GM12878 (cell line): ENCODE measurements around the gene MUC21. TPM values are rescaled to one million over a fixed set of nuclear protein-coding genes. Genes with fewer than 3 reads are reported as not detected.

ENCODE experiments used
- ATAC-seq: fragments of 200-7000 bp; cut with Tn5 transposase; 3 replicates; pipeline ENCODE4 v1.9.1; 2020; ENCODE audit warnings: mild to moderate bottlenecking, moderate library complexity
- BruUV-seq: library from RNA; stranded (reverse); fragments of 400-500 nt; replicated peaks from 2 replicates; lab custom pipeline; 2021; lab: Mats Ljungman, UMichigan
- CTCF ChIA-PET: fragments of 300-600 bp; sonication (Branson Sonifier 250); formaldehyde crosslinking; extraction: SDS; loops from one replicate; lab custom pipeline; 2021; ENCODE audit warnings: inconsistent platforms; lab: Yijun Ruan, JAX
- POLR2A ChIA-PET: fragments of 350-600 bp; formaldehyde crosslinking; extraction: SDS; loops from one replicate; lab custom pipeline; 2021; ENCODE audit warnings: inconsistent platforms; lab: Charles Lee
- RAD21 ChIA-PET: fragments of 300-600 bp; sonication (Branson Sonifier 250); formaldehyde crosslinking; loops from one replicate; lab custom pipeline; 2023; ENCODE audit warnings: antibody characterized with exemption; ENCODE audit not compliant: unreplicated experiment; lab: Charles Lee
- SMC1A ChIA-PET: fragments of 300-600 bp; sonication (Branson Sonifier 250); formaldehyde crosslinking; loops from one replicate; lab custom pipeline; 2023; ENCODE audit not compliant: unreplicated experiment, uncharacterized antibody; lab: Charles Lee
- DNase-seq: peaks from one replicate; pipeline ENCODE4 v3.0.0-alpha.2; 2011; ENCODE audit warnings: low read depth, low spot score
- FAIRE-seq: peaks from 3 replicates; lab custom pipeline; 2011; peaks lifted over from hg19 to GRCh38; lab: Jason Lieb, UNC
- H2AFZ ChIP-seq: 2 replicates; pipeline ENCODE4 v1.6.0; 2011; ENCODE audit warnings: low read depth, low read length, control low read depth; ENCODE audit not compliant: control insufficient read depth
- H3K27ac ChIP-seq: 2 replicates; pipeline ENCODE4 v1.5.1; 2011; ENCODE audit warnings: control low read depth; ENCODE audit not compliant: control insufficient read depth, insufficient read depth
- H3K27me3 ChIP-seq, 2 experiments: replicated peaks in 1 of 2; 2 replicates each; pipeline versions ENCODE4 v1.6.0 to v1.6.1; 2011; ENCODE audit warnings: low read length in 1 of 2; ENCODE audit not compliant: control insufficient read depth in 2 of 2, insufficient read depth in 2 of 2
- H3K36me3 ChIP-seq, 2 experiments: 2 replicates each; pipeline ENCODE4 v1.5.1; 2011; ENCODE audit warnings: low read length in 1 of 2; ENCODE audit not compliant: control insufficient read depth in 2 of 2, insufficient read depth in 2 of 2
- H3K4me1 ChIP-seq: 2 replicates; pipeline ENCODE4 v1.6.1; 2011; ENCODE audit warnings: mild to moderate bottlenecking, low read length, moderate library complexity, mixed read lengths; ENCODE audit not compliant: control insufficient read depth, insufficient read depth
- H3K4me2 ChIP-seq: 2 replicates; pipeline ENCODE4 v1.6.0; 2011; ENCODE audit warnings: control low read depth; ENCODE audit not compliant: control insufficient read depth, insufficient read depth
- H3K4me3 ChIP-seq: fragments of 200-600 bp; sonication (generic); 2 replicates; pipeline ENCODE4 v1.5.1; 2016
- H3K79me2 ChIP-seq: 2 replicates; pipeline ENCODE4 v1.6.0; 2011; ENCODE audit warnings: low read length; ENCODE audit not compliant: control insufficient read depth, insufficient read depth
- H3K9ac ChIP-seq: 2 replicates; pipeline ENCODE4 v1.8.0; 2011; ENCODE audit warnings: low read length, control low read depth, mixed read lengths; ENCODE audit not compliant: control insufficient read depth, insufficient read depth
- H3K9me3 ChIP-seq: replicated peaks from 3 replicates; pipeline ENCODE4 v1.5.1; 2011; ENCODE audit warnings: mild to moderate bottlenecking, low read length; ENCODE audit not compliant: control insufficient read depth, insufficient read depth
- H4K20me1 ChIP-seq: 2 replicates; pipeline ENCODE4 v1.6.0; 2011; ENCODE audit not compliant: control insufficient read depth, insufficient read depth
- CBFB ChIP-seq: IDR thresholded peaks from 2 replicates; pipeline ENCODE4 v1.6.1; 2016; ENCODE audit warnings: antibody characterized with exemption, low read depth
- CHD1 ChIP-seq: IDR thresholded peaks from 2 replicates; pipeline ENCODE4 v1.6.1; 2012; ENCODE audit warnings: low read depth, low read length, improper control_type of control experiment
- CREM ChIP-seq: IDR thresholded peaks from 2 replicates; pipeline ENCODE4 v1.6.1; 2014; ENCODE audit warnings: antibody characterized with exemption, low read depth
- EED ChIP-seq: sonication (generic); IDR thresholded peaks from 2 replicates; pipeline ENCODE4 v1.6.1; 2016; ENCODE audit warnings: antibody characterized with exemption, low read depth
- ESRRA ChIP-seq: IDR thresholded peaks from 2 replicates; pipeline ENCODE4 v1.6.1; 2012; ENCODE audit warnings: mild to moderate bottlenecking, low read length, improper control_type of control experiment
- FOXM1 ChIP-seq: IDR thresholded peaks from 2 replicates; pipeline ENCODE4 v1.6.1; 2012; ENCODE audit warnings: low read depth, mild to moderate bottlenecking, inconsistent platforms, low read length, moderate library complexity
- IKZF2 ChIP-seq, 2 experiments: fragments of 450-650 bp; IDR thresholded peaks; 2 replicates each; pipeline ENCODE4 v1.6.1; 2017; ENCODE audit warnings: mild to moderate bottlenecking in 2 of 2, moderate library complexity in 2 of 2
- MTA3 ChIP-seq: IDR thresholded peaks from 2 replicates; pipeline ENCODE4 v1.6.1; 2012; ENCODE audit warnings: low read length, inconsistent platforms, borderline replicate concordance
- PML ChIP-seq: IDR thresholded peaks from 2 replicates; pipeline ENCODE4 v1.6.1; 2012; ENCODE audit warnings: low read length, inconsistent platforms
- RAD21 ChIP-seq: IDR thresholded peaks from 2 replicates; pipeline ENCODE4 v1.6.1; 2011; ENCODE audit warnings: mild to moderate bottlenecking, low read depth, low read length, moderate library complexity; ENCODE audit not compliant: insufficient read depth
- RUNX3 ChIP-seq: IDR thresholded peaks from 2 replicates; pipeline ENCODE4 v1.6.1; 2012; ENCODE audit warnings: low read length, inconsistent platforms
- WGBS: methylation state at CpG from one replicate; pipeline ENCODE4 v1.1.6; 2016; ENCODE audit warnings: low lambda C conversion rate; ENCODE audit not compliant: insufficient replicate concordance, insufficient coverage; ENCODE audit errors: missing lambda C conversion rate; 5-methylcytosine and 5-hydroxymethylcytosine counted together
- in situ Hi-C: fragments of 300-500 bp; cut with MboI; formaldehyde crosslinking; loops from 9 replicates; pipeline ENCODE4 v1.14.3; 2018; ENCODE audit warnings: mixed read lengths
- intact Hi-C: fragments of 100-400 bp; cut with micrococcal nuclease; formaldehyde crosslinking; loops from one replicate; pipeline ENCODE4 v1.14.2; 2022; ENCODE audit not compliant: unreplicated experiment
- polyA plus RNA-seq, 11 experiments: library from polyadenylated mRNA; depleted of rRNA in 4 of 11; unstranded in 6 of 11; stranded (reverse) in 5 of 11; fragments of >200 nt; fragmentation: Nextera tagmentation in 4 of 11; fragmentation: Illumina TruSeq in 1 of 11; extraction: Ambion mirVana in 4 of 11; extraction: Trizol in 1 of 11; gene quantifications; 1 replicate in 1 of 11; 2 replicates in 10 of 11; pipeline versions ENCODE4 v1.2.1 to v1.2.3, GENCODE V29; 2011 to 2016; ENCODE audit warnings: inconsistent platforms in 2 of 11, missing spikeins in 2 of 11, low read depth in 1 of 11
- total RNA-seq, 4 experiments: library from RNA; depleted of rRNA in 3 of 4; stranded (reverse); fragments of >200 nt in 3 of 4; fragmentation: Illumina TruSeq in 1 of 4; extraction: Trizol in 1 of 4; gene quantifications; 2 replicates each; pipeline versions ENCODE4 v1.2.1 to v1.2.3, GENCODE V29; 2013 to 2021
- TF ChIP-seq, protein P1 (sequence below): IDR thresholded peaks from 2 replicates; pipeline ENCODE4 v1.6.1; 2012; ENCODE audit warnings: low read length, inconsistent platforms
- TF ChIP-seq, protein P2 (sequence below), 3 experiments: IDR thresholded peaks in 2 of 3; conservative IDR thresholded peaks in 1 of 3; 2 replicates each; pipeline ENCODE4 v1.5.1; 2011; ENCODE audit warnings: low read depth in 3 of 3, low read length in 3 of 3, mild to moderate bottlenecking in 3 of 3, control low read depth in 2 of 3, moderate library complexity in 2 of 3, inconsistent platforms in 1 of 3, mixed read lengths in 1 of 3; ENCODE audit not compliant: control insufficient read depth in 2 of 3, insufficient read depth in 1 of 3; ENCODE audit errors: extremely low read depth in 1 of 3
- TF ChIP-seq, protein P3 (sequence below): fragments of 450-650 bp; IDR thresholded peaks from 2 replicates; pipeline ENCODE4 v1.6.1; 2017; ENCODE audit warnings: borderline replicate concordance
- TF ChIP-seq, protein P4 (sequence below): fragments of 450-650 bp; IDR thresholded peaks from 2 replicates; pipeline ENCODE4 v1.6.1; 2016; ENCODE audit warnings: mild to moderate bottlenecking

Gene MUC21
- total and polyA plus RNA-seq, 10 of the 15 experiments (the other 5 are each of a cell fraction or from before 2014, with no cell fraction given), result 0.02 TPM; not detected in 9

DNA sequence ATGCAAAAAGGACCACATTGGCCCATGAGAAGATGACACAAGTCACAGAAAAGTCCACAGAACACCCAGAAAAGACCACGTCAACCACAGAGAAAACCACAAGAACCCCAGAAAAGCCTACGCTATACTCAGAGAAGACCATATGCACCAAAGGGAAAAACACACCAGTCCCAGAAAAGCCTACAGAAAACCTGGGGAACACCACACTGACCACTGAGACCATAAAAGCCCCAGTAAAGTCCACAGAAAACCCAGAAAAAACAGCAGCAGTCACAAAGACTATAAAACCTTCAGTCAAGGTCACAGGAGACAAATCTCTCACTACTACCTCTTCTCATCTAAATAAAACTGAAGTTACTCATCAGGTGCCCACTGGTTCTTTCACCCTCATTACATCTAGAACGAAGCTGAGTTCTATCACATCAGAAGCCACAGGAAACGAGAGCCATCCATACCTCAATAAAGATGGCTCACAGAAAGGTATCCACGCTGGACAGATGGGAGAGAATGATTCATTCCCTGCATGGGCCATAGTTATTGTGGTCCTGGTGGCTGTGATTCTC is 31.5 kb upstream of the MUC21 start:
- FAIRE-seq (no peak), DNase-seq (peak; percentile 37), ATAC-seq (0 out of 3 replicates have a peak, but pooled peaks have one; percentile 6)
- Histone ChIP-seq H3K9me3 (peaks cover 2% of the 10 kb centered on the region; the same call in 2 of the 3 replicates), H3K4me3 (no peak overlapping the region), H3K4me1 (peaks cover 21% of the 10 kb centered on the region), H2AFZ (no peak overlapping the region), H3K79me2 (no peaks in the 10 kb centered on the region), H3K27me3 (no peaks in the 10 kb centered on the region), H3K36me3 (no peaks in the 10 kb centered on the region), H3K4me2 (no peak overlapping the region), H3K9ac (no peak overlapping the region), H3K27ac (no peak overlapping the region), H4K20me1 (no peaks in the 10 kb centered on the region)
- RAD21 ChIA-PET, result no interaction called here
- POLR2A ChIA-PET, result interaction anchor here (0.5 kb wide), 1 partner anchor 1179 kb away, joined by 6 read pairs; no protein-coding TSS in a partner anchor
- SMC1A ChIA-PET, result no interaction called here
- in situ Hi-C loops, result no loop called here
- no TSS peak for BruUV-seq
- intact Hi-C loops, result no loop called here
- WGBS, result 0% methylated on average over 5 of the region's 5 CpGs
- CTCF ChIA-PET, result interaction anchor here (1.2 kb wide), 1 partner anchor 119 kb away, joined by 3 read pairs; no protein-coding TSS in a partner anchor
- TF ChIP-seq IKZF2 (IDR thresholded peaks at IDR 0.05), result peak in 1 of 2 experiments; percentile 47; a peak in 1 of 4 replicates
- TF ChIP-seq, protein P1, sequence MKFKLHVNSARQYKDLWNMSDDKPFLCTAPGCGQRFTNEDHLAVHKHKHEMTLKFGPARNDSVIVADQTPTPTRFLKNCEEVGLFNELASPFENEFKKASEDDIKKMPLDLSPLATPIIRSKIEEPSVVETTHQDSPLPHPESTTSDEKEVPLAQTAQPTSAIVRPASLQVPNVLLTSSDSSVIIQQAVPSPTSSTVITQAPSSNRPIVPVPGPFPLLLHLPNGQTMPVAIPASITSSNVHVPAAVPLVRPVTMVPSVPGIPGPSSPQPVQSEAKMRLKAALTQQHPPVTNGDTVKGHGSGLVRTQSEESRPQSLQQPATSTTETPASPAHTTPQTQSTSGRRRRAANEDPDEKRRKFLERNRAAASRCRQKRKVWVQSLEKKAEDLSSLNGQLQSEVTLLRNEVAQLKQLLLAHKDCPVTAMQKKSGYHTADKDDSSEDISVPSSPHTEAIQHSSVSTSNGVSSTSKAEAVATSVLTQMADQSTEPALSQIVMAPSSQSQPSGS, result peak; percentile 56; the same call in 1 of the 2 replicates
- TF ChIP-seq, protein P2, sequence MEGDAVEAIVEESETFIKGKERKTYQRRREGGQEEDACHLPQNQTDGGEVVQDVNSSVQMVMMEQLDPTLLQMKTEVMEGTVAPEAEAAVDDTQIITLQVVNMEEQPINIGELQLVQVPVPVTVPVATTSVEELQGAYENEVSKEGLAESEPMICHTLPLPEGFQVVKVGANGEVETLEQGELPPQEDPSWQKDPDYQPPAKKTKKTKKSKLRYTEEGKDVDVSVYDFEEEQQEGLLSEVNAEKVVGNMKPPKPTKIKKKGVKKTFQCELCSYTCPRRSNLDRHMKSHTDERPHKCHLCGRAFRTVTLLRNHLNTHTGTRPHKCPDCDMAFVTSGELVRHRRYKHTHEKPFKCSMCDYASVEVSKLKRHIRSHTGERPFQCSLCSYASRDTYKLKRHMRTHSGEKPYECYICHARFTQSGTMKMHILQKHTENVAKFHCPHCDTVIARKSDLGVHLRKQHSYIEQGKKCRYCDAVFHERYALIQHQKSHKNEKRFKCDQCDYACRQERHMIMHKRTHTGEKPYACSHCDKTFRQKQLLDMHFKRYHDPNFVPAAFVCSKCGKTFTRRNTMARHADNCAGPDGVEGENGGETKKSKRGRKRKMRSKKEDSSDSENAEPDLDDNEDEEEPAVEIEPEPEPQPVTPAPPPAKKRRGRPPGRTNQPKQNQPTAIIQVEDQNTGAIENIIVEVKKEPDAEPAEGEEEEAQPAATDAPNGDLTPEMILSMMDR (IDR thresholded peaks at IDR 0.05 in 2 of 3, conservative IDR thresholded peaks at IDR 0.05 in 1 of 3; ENCODE audit: control insufficient read depth in 2 of 3, extremely low read depth in 1 of 3, insufficient read depth in 1 of 3, low read depth in 3 of 3, low read length in 3 of 3), result no peak
- no peak for TF ChIP-seq CHD1
- TF ChIP-seq CREM, result peak; percentile 19; the same call in 1 of the 2 replicates
- TF ChIP-seq, protein P3, sequence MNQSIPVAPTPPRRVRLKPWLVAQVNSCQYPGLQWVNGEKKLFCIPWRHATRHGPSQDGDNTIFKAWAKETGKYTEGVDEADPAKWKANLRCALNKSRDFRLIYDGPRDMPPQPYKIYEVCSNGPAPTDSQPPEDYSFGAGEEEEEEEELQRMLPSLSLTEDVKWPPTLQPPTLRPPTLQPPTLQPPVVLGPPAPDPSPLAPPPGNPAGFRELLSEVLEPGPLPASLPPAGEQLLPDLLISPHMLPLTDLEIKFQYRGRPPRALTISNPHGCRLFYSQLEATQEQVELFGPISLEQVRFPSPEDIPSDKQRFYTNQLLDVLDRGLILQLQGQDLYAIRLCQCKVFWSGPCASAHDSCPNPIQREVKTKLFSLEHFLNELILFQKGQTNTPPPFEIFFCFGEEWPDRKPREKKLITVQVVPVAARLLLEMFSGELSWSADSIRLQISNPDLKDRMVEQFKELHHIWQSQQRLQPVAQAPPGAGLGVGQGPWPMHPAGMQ, result peak; percentile 86
- TF ChIP-seq RUNX3, result peak; percentile 99
- TF ChIP-seq ESRRA, result peak; percentile 76; the same call in 1 of the 2 replicates
- TF ChIP-seq CBFB, result peak; percentile 96
- TF ChIP-seq PML, result 0 out of 2 replicates have a peak, but pooled peaks have one; percentile 23
- peak; percentile 91; the same call in 1 of the 2 replicates for TF ChIP-seq FOXM1
- peak; percentile 57; the same call in 1 of the 2 replicates for TF ChIP-seq MTA3
- TF ChIP-seq, protein P4, sequence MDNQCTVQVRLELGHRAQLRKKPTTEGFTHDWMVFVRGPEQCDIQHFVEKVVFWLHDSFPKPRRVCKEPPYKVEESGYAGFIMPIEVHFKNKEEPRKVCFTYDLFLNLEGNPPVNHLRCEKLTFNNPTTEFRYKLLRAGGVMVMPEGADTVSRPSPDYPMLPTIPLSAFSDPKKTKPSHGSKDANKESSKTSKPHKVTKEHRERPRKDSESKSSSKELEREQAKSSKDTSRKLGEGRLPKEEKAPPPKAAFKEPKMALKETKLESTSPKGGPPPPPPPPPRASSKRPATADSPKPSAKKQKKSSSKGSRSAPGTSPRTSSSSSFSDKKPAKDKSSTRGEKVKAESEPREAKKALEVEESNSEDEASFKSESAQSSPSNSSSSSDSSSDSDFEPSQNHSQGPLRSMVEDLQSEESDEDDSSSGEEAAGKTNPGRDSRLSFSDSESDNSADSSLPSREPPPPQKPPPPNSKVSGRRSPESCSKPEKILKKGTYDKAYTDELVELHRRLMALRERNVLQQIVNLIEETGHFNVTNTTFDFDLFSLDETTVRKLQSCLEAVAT, result peak; percentile 40; the same call in 1 of the 2 replicates
- TF ChIP-seq EED, result peak; percentile 88
- TF ChIP-seq RAD21, result no peak
